ENCODE data around the gene IGSF3.
"Not testable (repeated sequence)": the region's sequence is repeated elsewhere in the genome, so short reads cannot be mapped to it uniquely, and the experiment has no call there.

Gene IGSF3

DNA sequence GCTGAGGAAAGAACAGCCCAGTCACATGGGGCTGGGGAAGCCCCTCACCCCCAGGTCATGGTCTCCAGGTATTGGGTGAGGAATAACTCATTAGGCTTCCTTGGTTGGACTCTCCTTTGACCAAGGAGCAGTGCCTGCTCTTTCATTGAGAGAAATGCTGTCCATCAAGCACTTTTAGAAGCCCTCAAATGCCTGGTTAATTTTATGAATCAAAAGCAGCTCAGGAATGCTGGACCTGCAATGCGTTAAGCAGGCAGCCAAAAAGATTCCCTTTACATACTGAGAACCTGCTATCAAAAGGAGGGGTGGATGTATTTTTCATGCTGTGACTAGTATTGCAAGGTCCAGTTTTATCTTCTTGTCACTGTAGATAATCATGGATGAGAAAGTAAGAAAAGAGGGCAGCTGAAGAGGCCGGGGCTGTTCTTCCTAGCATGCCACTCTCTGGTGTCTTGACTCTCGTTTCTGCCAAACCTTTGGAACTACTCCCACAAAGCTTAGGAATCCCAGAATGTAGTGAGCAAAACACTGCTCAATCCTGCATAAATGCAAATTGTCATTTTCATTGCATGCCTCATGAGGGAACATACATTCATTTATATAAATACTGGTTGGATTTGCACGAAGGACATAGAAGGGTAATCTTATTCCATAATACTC is 94.6 kb downstream of the IGSF3 start:
- DNase-seq: no peak

DNA sequence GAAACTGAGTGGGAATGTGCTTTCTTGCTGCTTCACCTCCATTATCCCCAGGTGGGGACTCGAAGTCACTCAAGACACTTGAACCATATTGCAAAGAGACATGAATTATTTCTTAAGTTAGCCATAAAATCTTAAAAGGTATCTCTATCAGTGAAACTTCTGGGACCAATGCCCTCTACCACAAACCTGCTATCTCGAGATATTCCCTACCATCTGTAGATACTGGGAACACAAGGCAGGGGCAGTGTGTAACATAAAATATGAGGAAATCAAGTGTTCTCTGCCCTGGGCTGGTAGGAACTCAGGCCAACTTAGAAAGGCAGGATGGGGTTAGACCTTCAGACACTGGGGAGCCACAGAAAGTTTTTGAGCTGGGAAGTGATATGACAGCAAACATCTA is 95.4 kb downstream of the IGSF3 start:
- no peak for DNase-seq

GRCh38 chr1:116571215-116571919 is 96.2 kb downstream of the IGSF3 start:
- no peak for DNase-seq

DNA sequence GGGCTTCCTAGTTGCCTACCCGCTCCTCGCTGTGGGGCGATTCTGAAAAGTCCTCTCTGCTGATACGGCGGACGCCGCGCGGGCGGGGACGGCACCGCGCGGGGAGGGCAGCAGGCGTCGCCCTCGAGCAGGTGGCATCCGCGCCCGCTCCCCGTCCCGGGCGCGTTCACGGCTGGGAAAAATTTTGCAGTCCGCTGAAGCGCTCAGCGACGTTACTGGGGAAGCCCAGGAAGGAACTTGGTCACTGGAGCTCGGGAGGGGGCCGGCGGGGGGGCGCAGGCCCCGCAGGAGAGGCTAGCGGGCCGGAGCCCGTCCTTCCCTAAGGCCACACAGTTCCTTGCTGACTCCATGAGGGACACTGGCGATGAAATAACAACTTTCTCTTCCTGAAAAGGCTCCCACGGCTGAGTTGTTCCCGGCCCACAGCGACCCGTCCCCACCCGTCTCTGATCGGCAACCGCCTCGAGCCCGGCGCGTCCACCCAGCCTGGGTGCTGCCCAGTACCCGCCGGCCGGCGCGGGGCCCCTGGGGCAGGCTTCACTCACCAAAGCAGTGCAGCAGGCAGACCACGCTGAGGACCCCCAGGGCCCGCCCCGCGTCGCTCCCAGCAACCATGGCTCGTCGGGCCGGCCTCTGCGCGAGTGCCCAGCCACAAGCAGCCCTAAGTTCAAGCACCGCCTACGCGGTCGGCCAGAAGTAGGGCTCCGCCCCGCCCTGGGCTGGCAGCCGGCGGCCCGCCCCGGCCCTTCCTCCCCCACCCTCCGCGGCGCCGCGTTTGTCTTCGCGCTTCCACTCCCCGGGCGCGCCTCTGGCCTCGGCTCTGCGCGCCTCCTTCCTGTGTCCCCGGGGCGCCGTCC is 96.9 kb downstream of the IGSF3 start, which contains the start of gene CD58:
CD58 (minus strand) TSS at position 669 of the 857 bp plus-strand sequence; CDS start at position 615, 54 bp downstream.
- DNase-seq: peak; percentile 90

DNA sequence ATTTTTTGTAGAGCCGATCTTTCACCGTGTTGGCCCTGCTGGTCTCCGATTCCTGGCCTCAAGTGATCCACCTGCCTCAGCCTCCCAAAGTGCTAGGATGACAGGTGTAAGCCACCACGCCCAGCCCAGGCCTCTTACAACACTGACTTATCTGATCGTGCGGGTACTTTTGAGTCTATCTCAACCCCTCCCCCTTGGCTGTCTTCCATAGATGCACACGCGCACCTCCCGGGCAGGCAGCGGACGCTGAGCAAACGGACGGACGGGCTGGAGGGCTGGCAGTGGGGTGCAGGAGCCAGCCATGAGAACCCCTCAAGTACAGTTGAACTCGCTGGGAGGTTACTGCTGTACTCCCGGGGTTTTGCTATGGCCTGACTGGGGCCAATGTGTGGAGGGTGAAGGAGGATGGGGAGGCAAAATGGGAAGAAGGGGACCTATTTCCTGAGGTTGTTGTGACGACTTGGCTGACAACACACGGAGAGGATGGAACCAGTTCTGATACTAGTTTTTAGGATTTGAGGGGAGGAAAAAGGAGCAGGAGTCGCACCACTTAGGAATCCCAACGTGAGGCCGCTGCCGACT is 97.7 kb downstream of the IGSF3 start:
- no peak for DNase-seq

DNA sequence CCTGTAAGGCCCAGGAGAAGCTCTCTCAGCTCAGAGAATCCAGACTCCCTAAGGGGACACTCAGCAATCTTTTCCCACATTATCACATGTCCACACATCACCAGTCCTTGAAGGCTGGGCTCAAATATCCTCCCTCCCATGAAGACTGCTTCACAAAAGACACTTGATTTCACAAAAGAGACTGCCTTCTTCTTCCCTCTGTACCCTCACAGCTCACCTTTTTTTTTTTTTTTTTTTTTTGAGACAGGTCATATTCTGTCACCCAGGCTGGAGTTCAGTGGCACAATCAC is 98.2 kb downstream of the IGSF3 start:
- DNase-seq: no peak

DNA sequence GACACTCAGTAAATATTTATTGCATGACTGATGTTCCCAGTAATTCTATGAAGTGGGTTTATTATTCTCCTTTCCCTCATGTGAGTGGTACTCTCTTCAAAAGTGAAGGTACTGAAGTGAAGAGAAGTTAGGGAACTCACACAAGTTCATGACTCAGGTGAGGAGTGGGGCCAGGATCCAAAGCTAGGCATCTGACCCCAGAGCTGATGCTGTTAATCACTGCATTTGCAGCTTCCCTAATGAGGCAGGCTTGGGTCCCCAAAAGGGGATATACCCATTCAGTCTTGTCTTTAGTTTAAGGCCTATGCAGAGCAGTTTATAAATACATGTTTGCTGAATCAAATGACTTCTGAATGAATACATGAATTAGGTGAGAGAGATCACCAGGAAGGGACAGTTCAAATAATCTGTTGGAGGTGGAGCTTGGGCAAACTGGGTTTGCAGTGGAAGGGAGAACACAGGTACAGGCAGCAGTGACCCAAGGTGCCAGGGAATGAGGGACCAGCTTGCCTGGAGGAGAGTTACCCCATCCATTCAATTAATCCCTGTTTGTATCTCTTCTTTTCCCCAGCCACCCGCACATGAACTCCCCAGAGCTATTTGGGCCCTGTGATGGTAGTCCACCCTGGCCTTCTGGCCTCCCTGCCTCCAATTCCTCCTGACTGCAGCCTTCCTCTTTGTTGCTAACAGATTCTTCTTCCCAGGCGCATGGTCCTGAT is 98.7 kb downstream of the IGSF3 start:
- DNase-seq: no peak

GRCh38 chr1:116567790-116568661 is 99.5 kb downstream of the IGSF3 start:
- no peak for DNase-seq

DNA sequence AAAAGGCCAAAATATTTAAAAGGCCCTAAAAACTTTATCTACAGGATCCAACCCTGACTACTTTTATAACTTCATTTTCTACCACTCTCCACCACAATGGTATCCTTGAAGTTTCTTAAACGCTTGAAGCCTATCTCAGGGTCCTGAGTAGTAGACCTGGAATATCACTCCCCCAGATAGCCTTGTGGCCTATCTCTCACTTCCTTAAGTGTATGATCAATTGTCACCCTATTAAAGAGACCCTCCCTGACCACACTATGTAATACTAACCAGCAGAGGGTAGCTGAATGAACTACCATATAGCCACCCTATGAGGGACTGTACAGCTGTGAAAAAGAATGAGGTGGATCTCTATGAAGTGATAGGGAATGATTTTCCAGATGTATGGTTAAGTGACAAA is 102.3 kb downstream of the IGSF3 start:
- no peak for DNase-seq

DNA sequence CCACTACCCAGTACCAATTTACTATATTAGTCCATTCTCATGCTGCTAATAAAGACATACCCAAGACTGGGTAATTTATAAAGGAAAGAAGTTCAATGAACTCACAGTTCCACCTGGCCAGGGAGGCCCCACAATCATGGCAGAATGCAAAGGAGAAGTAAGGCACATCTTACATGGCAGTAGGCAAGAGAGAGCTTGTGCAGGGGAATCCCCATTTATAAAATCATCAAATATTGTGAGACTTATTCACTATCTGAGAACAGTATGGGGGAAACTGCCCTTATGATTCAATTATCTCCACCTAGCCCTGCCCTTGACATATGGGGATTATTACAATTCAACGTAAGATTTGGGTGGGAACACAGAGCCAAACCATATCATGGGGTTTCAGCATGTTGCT is 103.1 kb downstream of the IGSF3 start:
- DNase-seq: no peak

DNA sequence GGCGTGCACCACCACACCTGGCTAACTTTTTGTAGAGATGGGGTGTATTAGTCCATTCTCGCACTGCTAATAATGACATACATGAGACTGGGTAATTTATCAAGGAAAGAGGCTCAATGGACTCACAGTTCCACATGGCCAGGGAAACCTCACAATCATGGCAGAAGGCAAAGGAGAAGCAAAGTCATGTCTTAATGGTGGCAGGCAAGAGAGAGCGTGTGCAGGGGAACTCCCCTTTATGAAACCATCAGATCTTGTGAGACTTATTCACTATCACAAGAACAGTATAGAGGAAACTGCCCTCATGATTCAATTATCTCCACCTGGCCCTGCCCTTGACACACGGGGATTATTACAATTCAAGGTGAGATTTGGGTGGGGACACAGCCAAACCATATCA is 105.1 kb downstream of the IGSF3 start:
- DNase-seq: not testable (repeated sequence)

GRCh38 chr1:116561563-116561962 is 106.0 kb downstream of the IGSF3 start:
- DNase-seq: no peak

GRCh38 chr1:116560704-116561490 is 106.6 kb downstream of the IGSF3 start:
- no peak for DNase-seq

GRCh38 chr1:116559304-116559761 is 108.2 kb downstream of the IGSF3 start:
- DNase-seq: no peak

- no peak for DNase-seq
Measured at GRCh38 chr1:116558571-116558970, 109.0 kb downstream of the IGSF3 start.

DNA sequence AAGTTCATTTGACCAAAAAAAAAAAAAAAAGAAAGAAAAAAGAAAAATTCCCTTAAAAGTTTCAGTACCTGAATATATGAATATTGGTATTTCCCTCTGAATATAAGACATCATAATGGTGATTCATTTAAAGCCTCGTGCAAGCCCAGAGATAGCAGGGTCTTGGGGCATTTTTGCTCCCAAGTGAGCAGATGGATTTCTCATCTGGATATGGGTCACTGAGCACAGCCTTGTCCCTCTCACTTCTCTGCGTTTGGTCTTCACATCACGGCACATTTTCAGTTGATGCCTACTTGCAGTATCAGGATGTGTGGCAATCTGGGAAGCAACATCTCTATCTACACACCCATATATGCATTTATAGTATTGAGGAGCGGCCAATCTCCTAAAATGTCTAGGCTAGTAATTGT is 109.4 kb downstream of the IGSF3 start:
- DNase-seq: peak; percentile 68

GRCh38 chr1:116557323-116557878 is 110.1 kb downstream of the IGSF3 start:
- no peak for DNase-seq

- DNase-seq: no peak
Measured at GRCh38 chr1:116556289-116557006, 111.1 kb downstream of the IGSF3 start.

DNA sequence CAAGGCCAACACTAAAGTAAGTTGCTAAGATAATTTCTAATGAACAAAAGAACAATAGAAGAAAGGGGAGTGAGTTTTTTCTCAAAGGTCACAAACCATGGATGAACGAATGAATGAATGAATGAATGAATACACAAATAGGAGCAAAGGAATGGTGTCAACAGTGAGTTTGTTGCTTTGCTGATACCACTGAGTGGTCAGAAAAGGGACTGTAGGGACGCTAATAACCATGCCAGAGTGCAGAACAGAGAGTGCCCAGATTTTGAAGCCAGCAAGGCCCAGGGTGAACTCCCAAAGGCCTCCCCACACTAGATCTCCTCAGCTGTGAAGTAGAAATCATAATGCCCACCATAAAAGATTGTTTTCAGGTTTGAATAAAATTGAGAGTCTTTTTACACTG is 112.6 kb downstream of the IGSF3 start:
- no peak for DNase-seq

Data from eye (tissue), 1 donor.